NCI-H1092 treated with DMSO at 0.1 percent for 48 hours (cell line): ENCODE measurements around the gene PRKRA.
A peak's percentile ranks its signal among the peaks of the same experiment; 100 is the strongest.
"Not testable (repeated sequence)": the region's sequence is repeated elsewhere in the genome, so short reads cannot be mapped to it uniquely, and the experiment has no call there.

Experiments
- DNase-seq: peaks from one replicate; lab custom pipeline; 2025; lab: John Stamatoyannopoulos, UW

Gene PRKRA

GRCh38 chr2:178457390-178457886, 6.5 kb upstream of the PRKRA start:
- no peak for DNase-seq

GRCh38 chr2:178455947-178456346, 5.0 kb upstream of the PRKRA start:
- no peak for DNase-seq

GRCh38 chr2:178452870-178453269, 1.9 kb upstream of the PRKRA start:
- DNase-seq, result no peak

GRCh38 chr2:178452334-178452733, 1.4 kb upstream of the PRKRA start:
- no peak for DNase-seq

GRCh38 chr2:178450524-178450773, 526 bp downstream of the PRKRA start:
- no peak for DNase-seq

- no peak for DNase-seq
Observed at GRCh38 chr2:178449700-178450523, 1.1 kb downstream of the PRKRA start.

- no peak for DNase-seq
Observed at GRCh38 chr2:178448968-178449661, 1.9 kb downstream of the PRKRA start.

GRCh38 chr2:178441426-178441825, 9.5 kb downstream of the PRKRA start:
- no peak for DNase-seq

GRCh38 chr2:178436662-178437061, 14.3 kb downstream of the PRKRA start:
- DNase-seq, result no peak

- DNase-seq, result no peak
Observed at GRCh38 chr2:178429336-178429735, 21.6 kb downstream of the PRKRA start.

- no peak for DNase-seq
Observed at GRCh38 chr2:178428396-178428806, 22.6 kb downstream of the PRKRA start.

GRCh38 chr2:178427458-178427857, 23.5 kb downstream of the PRKRA start:
- DNase-seq, result no peak

GRCh38 chr2:178426388-178426787, 24.6 kb downstream of the PRKRA start:
- no peak for DNase-seq

- DNase-seq, result no peak
Observed at GRCh38 chr2:178425255-178425827, 25.6 kb downstream of the PRKRA start.

GRCh38 chr2:178423746-178424145, 27.2 kb downstream of the PRKRA start:
- DNase-seq, result not testable (repeated sequence)

- DNase-seq, result no peak
Observed at GRCh38 chr2:178422097-178422496, 28.9 kb downstream of the PRKRA start.

- no peak for DNase-seq
Observed at GRCh38 chr2:178420463-178420999, 30.4 kb downstream of the PRKRA start.

GRCh38 chr2:178419123-178419522, 31.9 kb downstream of the PRKRA start:
- no peak for DNase-seq

- no peak for DNase-seq
Observed at GRCh38 chr2:178418426-178418825, 32.5 kb downstream of the PRKRA start.

- no peak for DNase-seq
Observed at GRCh38 chr2:178417916-178418315, 33.1 kb downstream of the PRKRA start.

- no peak for DNase-seq
Observed at GRCh38 chr2:178415979-178416378, 35.0 kb downstream of the PRKRA start.

GRCh38 chr2:178414266-178415247, 36.4 kb downstream of the PRKRA start:
- peak; percentile 92 for DNase-seq
